Peyer's patch (tissue), 4 donors: Measurements from ENCODE around the gene FBN3. TPM values are rescaled to one million over a fixed set of nuclear protein-coding genes. Genes with fewer than 3 reads are reported as not detected.
"Not testable (repeated sequence)": the region's sequence is repeated elsewhere in the genome, so short reads cannot be mapped to it uniquely, and the experiment has no call there.

Experiments used
- DNase-seq, 3 donors: peaks; one replicate each; pipeline ENCODE4 v3.0.0-alpha.2; 2017 to 2019
- H3K27ac ChIP-seq, 4 donors: fragments of 200-600 bp; sonication (generic); one replicate each; pipeline ENCODE4 v1.5.1; 2016 to 2019
- H3K27me3 ChIP-seq, 2 donors: fragments of 200-600 bp; sonication (generic); one replicate each; pipeline ENCODE4 v1.5.1; 2019
- H3K36me3 ChIP-seq, 3 donors: fragments of 200-600 bp; sonication (generic); one replicate each; pipeline ENCODE4 v1.5.1; 2016 to 2019
- H3K4me1 ChIP-seq, 4 donors: fragments of 200-600 bp; sonication (generic); one replicate each; pipeline ENCODE4 v1.5.1; 2016 to 2019
- H3K4me3 ChIP-seq, 4 donors: fragments of 200-600 bp; sonication (generic); 1 replicate in 3 of 4; 2 replicates in 1 of 4; pipeline ENCODE4 v1.5.1; 2016 to 2019; ENCODE audit warnings: mild to moderate bottlenecking in 1 of 4
- H3K9me3 ChIP-seq, 4 donors: fragments of 200-600 bp; sonication (generic); one replicate each; pipeline ENCODE4 v1.5.1; 2016 to 2019; ENCODE audit warnings: mild to moderate bottlenecking in 1 of 4
- CTCF ChIP-seq, 6 experiments: fragments of 450-650 bp in 4 of 6; fragments of 200-600 bp in 2 of 6; sonication (generic) in 1 of 6; IDR thresholded peaks; one replicate each; pipeline ENCODE4 v1.5.1; 2017 to 2019; ENCODE audit warnings: antibody characterized with exemption in 6 of 6, mild to moderate bottlenecking in 3 of 6, moderate library complexity in 1 of 6
- POLR2A ChIP-seq, 2 donors: fragments of 450-650 bp; IDR thresholded peaks; one replicate each; pipeline ENCODE4 v1.5.1; 2017; ENCODE audit warnings: antibody characterized with exemption in 2 of 2, mild to moderate bottlenecking in 2 of 2, moderate library complexity in 2 of 2
- total RNA-seq, 4 donors: library from RNA; depleted of rRNA; stranded (reverse); fragments of >200 nt; gene quantifications; one replicate each; pipeline ENCODE4 v1.1.0, GENCODE V29; 2016

FBN3 gene
- total RNA-seq, 4 donors from 2014 or later: 0.28 TPM; not detected in 3

- no peak for TF ChIP-seq POLR2A (IDR thresholded peaks at IDR 0.05)
- no peak for TF ChIP-seq CTCF (IDR thresholded peaks at IDR 0.05)
- no peaks in the 10 kb centered on the region for H3K4me1 ChIP-seq
- H3K4me3 ChIP-seq: no peak overlapping the region
- H3K9me3 ChIP-seq: no peaks in the 10 kb centered on the region
- H3K27ac ChIP-seq: no peak overlapping the region
- no peak for DNase-seq
- no peaks in the 10 kb centered on the region for H3K36me3 ChIP-seq
- H3K27me3 ChIP-seq: no peaks in the 10 kb centered on the region
Measured at GRCh38 chr19:8038815-8039214, 110.6 kb downstream of the FBN3 start.

DNA sequence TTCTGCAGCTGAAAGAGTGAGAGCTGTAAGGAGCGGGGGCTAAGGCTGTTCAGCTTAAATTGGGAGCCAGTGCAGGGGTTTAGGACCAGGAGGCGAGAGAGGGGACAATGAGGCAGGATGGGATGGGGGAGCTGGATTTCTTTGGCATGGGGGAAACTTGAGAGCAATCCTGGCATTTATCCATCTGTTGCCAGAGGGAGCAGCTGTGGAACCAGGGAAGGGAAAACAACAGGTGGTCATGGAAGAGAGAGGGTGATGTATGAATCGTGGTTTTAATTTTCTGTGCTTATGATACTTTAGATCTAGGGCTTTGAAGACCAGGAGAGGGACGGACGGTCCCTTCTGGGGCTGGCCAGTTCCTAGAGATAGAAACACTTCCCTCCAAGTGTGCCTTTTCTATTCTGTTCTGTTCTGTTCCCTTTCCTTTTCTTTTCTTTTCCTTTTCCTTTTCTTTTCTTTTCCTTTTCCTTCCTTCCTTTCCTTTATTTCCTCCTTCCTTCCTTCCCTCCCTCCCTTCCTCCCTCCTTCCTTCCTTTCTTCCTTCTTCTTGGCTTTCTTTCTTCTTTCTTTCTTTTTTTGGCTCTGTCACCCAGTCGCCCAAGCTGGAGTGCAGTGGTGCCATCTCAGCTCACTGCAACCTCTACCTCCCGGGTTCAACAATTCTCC, 112.8 kb downstream of the FBN3 start:
- Histone ChIP-seq H3K4me3 (no peak overlapping the region), H3K9me3 (no peaks in the 10 kb centered on the region), H3K36me3 (no peaks in the 10 kb centered on the region), H3K27me3 (no peaks in the 10 kb centered on the region), H3K27ac (no peak overlapping the region), H3K4me1 (peaks cover 0 to 9% (median 0%) of the 10 kb centered on the region in 4 donors)
- TF ChIP-seq CTCF (IDR thresholded peaks at IDR 0.05) (no peak), POLR2A (IDR thresholded peaks at IDR 0.05) (no peak)
- DNase-seq: no peak

- no peak overlapping the region for H3K27ac ChIP-seq
- H3K4me3 ChIP-seq: no peak overlapping the region
- peaks cover 0 to 9% (median 0%) of the 10 kb centered on the region in 4 donors for H3K4me1 ChIP-seq
- H3K27me3 ChIP-seq: no peaks in the 10 kb centered on the region
- H3K36me3 ChIP-seq: no peaks in the 10 kb centered on the region
- H3K9me3 ChIP-seq: no peaks in the 10 kb centered on the region
- no peak for DNase-seq
- TF ChIP-seq POLR2A (IDR thresholded peaks at IDR 0.05) (no peak), CTCF (IDR thresholded peaks at IDR 0.05) (no peak)
Measured at GRCh38 chr19:8034178-8034525, 115.2 kb downstream of the FBN3 start.

DNA sequence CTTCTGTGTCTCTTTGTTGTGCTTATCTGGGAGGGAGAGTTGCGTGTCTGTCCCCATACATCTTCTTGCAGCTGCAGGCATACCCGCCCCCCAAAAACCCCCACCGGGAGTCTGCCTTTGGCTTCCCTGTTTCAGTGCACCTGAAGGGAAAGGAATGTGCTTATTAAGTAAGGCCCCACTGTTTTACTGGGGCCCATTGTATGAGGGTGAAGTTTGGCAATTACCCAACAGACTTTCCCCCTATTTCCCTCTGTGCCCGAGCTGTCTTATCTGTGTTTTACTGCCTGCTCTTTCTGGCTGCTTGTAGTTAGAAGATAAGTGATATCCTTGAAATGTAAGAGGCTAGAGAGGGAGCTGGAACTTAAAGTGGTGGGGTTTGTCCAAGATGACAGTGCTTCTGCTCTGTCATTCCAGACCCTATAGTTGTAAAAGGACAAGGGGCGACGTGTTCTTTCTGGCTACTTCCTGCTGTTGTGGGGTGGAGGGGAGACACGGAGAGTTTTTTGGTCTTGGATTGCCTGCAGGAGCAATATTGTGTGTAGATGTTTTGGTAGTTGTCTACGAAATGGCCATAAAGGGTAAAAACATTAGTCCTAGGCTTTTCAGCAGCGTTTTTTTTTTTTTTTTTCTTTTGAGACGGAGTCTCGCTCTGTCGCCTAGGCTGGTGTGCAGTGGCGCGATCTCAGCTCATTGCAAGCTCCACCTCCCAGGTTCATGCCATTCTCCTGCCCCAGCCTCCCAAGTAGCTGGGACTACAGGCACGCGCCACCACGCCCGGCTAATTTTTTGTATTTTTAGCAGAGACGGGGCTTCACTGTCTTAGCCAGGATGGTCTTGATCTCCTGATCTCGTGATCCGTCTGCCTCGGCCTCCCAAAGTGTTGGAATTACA, 115.9 kb downstream of the FBN3 start:
- H3K27me3 ChIP-seq, H3K9me3 ChIP-seq, H3K36me3 ChIP-seq, H3K4me3 ChIP-seq, H3K4me1 ChIP-seq: not testable (repeated sequence)
- peak overlapping the region in 2 of 4 donors; percentile 17 to 41 for H3K27ac ChIP-seq
- DNase-seq: peak in 1 of 3 donors; percentile 46

DNA sequence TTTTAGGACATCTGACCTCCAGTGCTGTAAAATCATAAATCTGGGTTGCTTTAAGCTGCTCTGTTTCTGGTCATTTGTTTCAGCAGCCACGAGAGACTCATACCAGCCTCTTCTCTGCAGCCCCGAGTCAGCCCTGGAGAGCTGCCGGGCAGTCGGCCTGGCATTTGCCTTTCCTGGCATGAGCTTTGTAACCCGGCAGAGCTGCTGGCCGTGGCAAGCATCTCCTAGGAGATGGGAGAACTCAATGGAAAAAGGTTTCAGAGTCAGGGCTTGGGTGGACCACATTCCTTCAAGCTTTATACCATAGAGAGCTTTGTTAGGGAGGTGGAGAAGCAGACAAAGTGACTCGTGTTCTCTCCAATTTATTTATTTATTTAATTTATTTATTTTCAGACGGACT, 118.4 kb downstream of the FBN3 start:
- Histone ChIP-seq H3K9me3 (no peaks in the 10 kb centered on the region), H3K36me3 (no peaks in the 10 kb centered on the region)

More for the DNA sequence above, 118.4 kb downstream of the FBN3 start:
- H3K4me3 ChIP-seq: no peak overlapping the region
- no peaks in the 10 kb centered on the region for H3K27me3 ChIP-seq
- TF ChIP-seq CTCF (IDR thresholded peaks at IDR 0.05): no peak
- no peak for TF ChIP-seq POLR2A (IDR thresholded peaks at IDR 0.05)
- no peak overlapping the region for H3K27ac ChIP-seq
- peaks cover 0 to 9% (median 0%) of the 10 kb centered on the region in 4 donors for H3K4me1 ChIP-seq
- no peak for DNase-seq
